Lung (tissue), 12 donors: ENCODE results near the gene RCSD1. TPM values are rescaled to one million over a fixed set of nuclear protein-coding genes. Genes with fewer than 3 reads are reported as not detected.

Source experiments
- ATAC-seq: fragments of 200-7000 bp; cut with Tn5 transposase; one replicate; pipeline ENCODE4 v1.9.1; 2020; ENCODE audit warnings: moderate number of reproducible peaks; ENCODE audit not compliant: insufficient read depth, low FRiP score
- DNase-seq, 3 donors: peaks; one replicate each; pipeline ENCODE4 v3.0.0-alpha.2; 2013 to 2017
- H3K27ac ChIP-seq, 2 donors: one replicate each; pipeline ENCODE4 v1.5.1; 2013; ENCODE audit warnings: mild to moderate bottlenecking in 2 of 2, moderate library complexity in 2 of 2, control low read depth in 1 of 2, inconsistent platforms in 1 of 2, low read depth in 1 of 2, low read length in 1 of 2
- H3K27me3 ChIP-seq, 3 donors: one replicate each; pipeline ENCODE4 v1.5.1; 2013; ENCODE audit warnings: low read length in 2 of 3; ENCODE audit not compliant: control insufficient read depth in 3 of 3, insufficient read depth in 3 of 3
- H3K36me3 ChIP-seq, 4 donors: one replicate each; pipeline ENCODE4 v1.5.1; 2013; ENCODE audit warnings: low read length in 4 of 4, mild to moderate bottlenecking in 1 of 4, moderate library complexity in 1 of 4; ENCODE audit not compliant: control insufficient read depth in 4 of 4, insufficient read depth in 4 of 4
- H3K4me1 ChIP-seq, 5 donors: one replicate each; pipeline ENCODE4 v1.5.1; 2013; ENCODE audit warnings: low read length in 5 of 5, mild to moderate bottlenecking in 2 of 5, moderate library complexity in 1 of 5; ENCODE audit not compliant: control insufficient read depth in 5 of 5, insufficient read depth in 5 of 5
- H3K4me3 ChIP-seq: one replicate; pipeline ENCODE4 v1.5.1; 2013; ENCODE audit warnings: mild to moderate bottlenecking, control low read depth, moderate library complexity
- H3K9ac ChIP-seq, 2 donors: one replicate each; pipeline ENCODE4 v1.5.1; 2013; ENCODE audit warnings: low read length in 2 of 2, control low read depth in 1 of 2; ENCODE audit not compliant: insufficient read depth in 1 of 2
- H3K9me3 ChIP-seq, 4 donors: one replicate each; pipeline ENCODE4 v1.5.1; 2013; ENCODE audit warnings: low read length in 3 of 4, mild to moderate bottlenecking in 1 of 4, moderate library complexity in 1 of 4; ENCODE audit not compliant: control insufficient read depth in 4 of 4, insufficient read depth in 3 of 4
- WGBS, 2 donors: extraction: QIAGEN DNeasy Blood & Tissue Kit; methylation state at CpG; one replicate each; pipeline ENCODE4 v1.1.7; 2013; 5-methylcytosine and 5-hydroxymethylcytosine counted together
- polyA plus RNA-seq, 2 donors: library from polyadenylated mRNA; stranded (reverse); fragments of 200-250 nt; gene quantifications; one replicate each; pipeline ENCODE4 v1.2.1, GENCODE V29; 2013
- total RNA-seq, 2 donors: library from RNA; depleted of rRNA in 1 of 2; stranded (reverse); fragments of >200 nt in 1 of 2; gene quantifications; one replicate each; pipeline ENCODE4 v1.2.1, GENCODE V29; 2014 to 2021
- TF ChIP-seq, protein P1 (sequence below): IDR thresholded peaks from 2 replicates; pipeline ENCODE4 v1.5.1; 2012; ENCODE audit warnings: mild to moderate bottlenecking; ENCODE audit errors: control extremely low read depth, extremely low read depth
- donor health status: control.
- donor health status: control.
- donor health status: Bipolar disorder and iron deficiency.
- donor health status: healthy.
- donor health status: DM: yes; HTN: yes; CAD: no.

The RCSD1 gene
- total and polyA plus RNA-seq, 4 donors: 7.6 to 29.4 (median 23.8) TPM

DNA sequence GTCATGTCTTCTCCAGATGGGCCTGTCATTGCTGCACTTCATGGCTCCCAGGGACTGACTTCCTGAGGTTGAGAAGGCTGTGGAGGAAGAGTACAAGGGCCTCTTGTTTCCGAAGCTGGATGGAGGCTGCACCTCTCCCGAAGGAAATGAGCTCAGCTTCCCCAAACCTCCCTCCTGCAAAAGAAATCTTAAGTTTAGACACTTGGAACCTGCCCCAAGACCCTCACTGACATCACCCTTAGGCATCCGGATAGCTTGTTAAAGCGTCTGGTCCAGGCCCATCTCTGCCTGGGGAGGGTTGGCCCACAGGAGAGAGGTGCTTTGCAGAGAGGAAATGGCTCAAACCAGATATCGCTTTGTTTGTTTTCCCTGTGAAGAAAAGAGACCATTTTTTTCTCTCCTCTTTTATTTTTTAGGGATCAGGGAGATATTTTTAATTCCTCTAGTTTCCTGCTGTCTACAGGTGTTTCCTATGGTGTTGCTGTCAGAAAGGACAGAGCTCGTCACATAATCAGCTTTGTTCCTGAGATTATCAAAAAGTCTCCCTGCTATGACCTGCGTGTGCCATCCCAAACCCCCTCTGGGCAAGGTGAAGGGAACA is 25.0 kb downstream of the RCSD1 start:
- DNase-seq (peak in 2 of 3 donors; percentile 40 to 67), ATAC-seq (no peak)
- H3K27ac ChIP-seq: peak overlapping the region; percentile 71 to 82
- TF ChIP-seq, protein P1, sequence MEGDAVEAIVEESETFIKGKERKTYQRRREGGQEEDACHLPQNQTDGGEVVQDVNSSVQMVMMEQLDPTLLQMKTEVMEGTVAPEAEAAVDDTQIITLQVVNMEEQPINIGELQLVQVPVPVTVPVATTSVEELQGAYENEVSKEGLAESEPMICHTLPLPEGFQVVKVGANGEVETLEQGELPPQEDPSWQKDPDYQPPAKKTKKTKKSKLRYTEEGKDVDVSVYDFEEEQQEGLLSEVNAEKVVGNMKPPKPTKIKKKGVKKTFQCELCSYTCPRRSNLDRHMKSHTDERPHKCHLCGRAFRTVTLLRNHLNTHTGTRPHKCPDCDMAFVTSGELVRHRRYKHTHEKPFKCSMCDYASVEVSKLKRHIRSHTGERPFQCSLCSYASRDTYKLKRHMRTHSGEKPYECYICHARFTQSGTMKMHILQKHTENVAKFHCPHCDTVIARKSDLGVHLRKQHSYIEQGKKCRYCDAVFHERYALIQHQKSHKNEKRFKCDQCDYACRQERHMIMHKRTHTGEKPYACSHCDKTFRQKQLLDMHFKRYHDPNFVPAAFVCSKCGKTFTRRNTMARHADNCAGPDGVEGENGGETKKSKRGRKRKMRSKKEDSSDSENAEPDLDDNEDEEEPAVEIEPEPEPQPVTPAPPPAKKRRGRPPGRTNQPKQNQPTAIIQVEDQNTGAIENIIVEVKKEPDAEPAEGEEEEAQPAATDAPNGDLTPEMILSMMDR: no peak
- H3K36me3 ChIP-seq: no peaks in the 10 kb centered on the region
- 39 to 61% methylated on average over 7 of the region's 7 CpGs for WGBS, 2 donors
- no peaks in the 10 kb centered on the region for H3K27me3 ChIP-seq
- peaks cover 0 to 60% (median 8%) of the 10 kb centered on the region in 5 donors for H3K4me1 ChIP-seq
- no peaks in the 10 kb centered on the region for H3K9me3 ChIP-seq
- H3K9ac ChIP-seq: no peak overlapping the region
- no peak overlapping the region for H3K4me3 ChIP-seq

DNA sequence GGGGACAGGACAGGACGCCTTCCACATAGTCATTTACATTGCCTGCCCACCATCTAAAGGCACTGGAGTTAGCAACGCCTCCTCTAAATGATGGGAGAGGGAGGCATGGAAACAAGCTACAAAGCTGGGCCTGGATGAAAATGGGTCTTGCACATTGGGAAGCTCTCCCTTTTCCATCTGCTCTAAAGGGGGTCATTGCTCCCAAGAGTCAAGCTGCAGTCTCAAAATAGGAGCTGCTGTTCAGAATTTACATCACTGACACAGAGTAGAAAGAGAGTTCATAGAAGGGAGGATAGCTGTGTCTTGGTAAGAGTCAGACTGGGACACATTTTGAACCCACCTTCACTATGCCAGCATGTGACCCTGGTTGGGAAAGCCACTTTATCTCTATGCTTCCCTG is 26.6 kb downstream of the RCSD1 start:
- Histone ChIP-seq H3K4me3 (no peak overlapping the region), H3K27ac (no peak overlapping the region), H3K9me3 (no peaks in the 10 kb centered on the region), H3K36me3 (peaks cover 0 to 2% (median 0%) of the 10 kb centered on the region in 4 donors), H3K4me1 (peaks cover 0 to 63% (median 8%) of the 10 kb centered on the region in 5 donors), H3K27me3 (no peaks in the 10 kb centered on the region), H3K9ac (no peak overlapping the region)
- DNase-seq (no peak), ATAC-seq (no peak)
- TF ChIP-seq, protein P1: no peak
- WGBS, 2 donors: 98 to 99% methylated on average over 2 of the region's 2 CpGs

DNA sequence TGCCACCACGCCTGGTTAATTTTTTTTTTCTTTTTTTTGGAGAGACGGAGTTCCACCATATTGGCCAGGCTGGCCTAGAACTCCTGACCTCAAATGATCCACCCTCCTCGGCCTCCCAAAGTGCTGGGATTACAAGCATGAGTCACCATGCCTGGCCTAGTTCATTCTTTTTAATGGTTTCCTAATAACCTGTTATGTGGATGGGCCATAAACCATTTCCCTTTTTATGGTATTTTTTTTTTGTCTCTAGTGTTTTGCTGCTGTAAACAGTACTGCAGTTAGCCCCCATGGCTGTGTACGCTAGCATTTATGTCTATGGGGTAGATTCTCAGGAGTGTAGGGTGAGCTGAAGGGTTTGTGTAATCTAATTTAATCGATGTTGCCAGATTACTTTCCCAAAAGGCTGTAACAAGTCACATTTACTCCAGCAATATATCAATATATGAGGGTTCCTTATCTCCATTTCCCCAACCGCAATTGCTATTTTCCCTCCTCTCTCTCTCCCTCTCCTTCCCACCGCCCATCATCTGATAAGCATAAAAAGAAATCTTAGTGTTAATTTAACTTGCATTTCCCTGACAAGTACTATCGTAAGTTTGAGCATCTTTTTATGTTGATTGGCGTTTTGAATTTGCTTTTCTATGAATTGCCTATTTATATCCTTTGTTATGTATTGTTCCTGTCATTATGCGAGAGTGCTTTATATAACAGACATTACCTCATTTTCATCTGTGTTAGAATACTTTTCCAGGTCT is 28.7 kb downstream of the RCSD1 start:
- no peak overlapping the region for H3K4me3 ChIP-seq
- H3K9me3 ChIP-seq: no peaks in the 10 kb centered on the region
- ATAC-seq: no peak
- no peak for DNase-seq
- H3K36me3 ChIP-seq: peaks cover 0 to 2% (median 0%) of the 10 kb centered on the region in 4 donors
- no peak overlapping the region for H3K27ac ChIP-seq
- no peaks in the 10 kb centered on the region for H3K27me3 ChIP-seq
- TF ChIP-seq, protein P1: no peak
- 59 to 68% methylated on average over 10 of the region's 10 CpGs for WGBS, 2 donors
- H3K4me1 ChIP-seq: peaks cover 0 to 70% (median 22%) of the 10 kb centered on the region in 5 donors
- H3K9ac ChIP-seq: no peak overlapping the region
